ENCODE measurements around the gene DYRK1B. TPM values are rescaled to one million over a fixed set of nuclear protein-coding genes. Genes with fewer than 3 reads are reported as not detected.
"Not testable (repeated sequence)": the region's sequence is repeated elsewhere in the genome, so short reads cannot be mapped to it uniquely, and the experiment has no call there.

The DYRK1B gene
- total RNA-seq, 2 experiments from 2014 or later = 3.0 to 9.2 TPM

DNA sequence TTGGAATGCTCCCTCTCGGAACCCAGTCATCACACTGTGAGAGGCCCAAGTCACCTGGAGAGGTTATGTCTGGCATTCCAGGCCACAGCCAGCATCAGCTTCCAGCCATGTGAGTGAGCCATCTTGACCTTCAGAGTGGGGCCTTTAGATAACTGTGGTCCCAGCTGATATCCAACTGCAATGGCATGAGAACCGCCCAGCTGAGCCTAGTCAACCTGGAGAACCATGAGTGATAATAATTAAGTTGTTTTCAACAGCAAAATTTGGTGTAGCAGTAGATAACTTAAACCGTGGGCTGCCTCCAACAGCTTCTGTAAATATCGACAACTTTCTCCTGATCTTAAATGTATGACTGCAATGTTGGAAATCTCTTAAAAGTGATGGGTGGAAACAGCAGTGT is 24.6 kb downstream of the DYRK1B start:
- no peak for DNase-seq (ENCODE audit: low spot score)
- Histone ChIP-seq H3K9me3 (ENCODE audit: low read length) (no peaks in the 10 kb centered on the region), H3K27ac (ENCODE audit: low read depth, low read length, poor library complexity, severe bottlenecking) (no peak overlapping the region), H3K36me3 (ENCODE audit: insufficient read depth, low read length) (no peaks in the 10 kb centered on the region), H4K20me1 (ENCODE audit: insufficient read depth, low read length) (no peaks in the 10 kb centered on the region), H3K79me2 (ENCODE audit: insufficient read depth, low read depth, low read length) (no peaks in the 10 kb centered on the region), H3K4me3 (ENCODE audit: low read depth, low read length, poor library complexity, severe bottlenecking) (no peak overlapping the region), H3K9me2 (ENCODE audit: insufficient read depth, low read length) (no peaks in the 10 kb centered on the region), H3K4me1 (ENCODE audit: insufficient read depth, low read length, poor library complexity, severe bottlenecking) (no peaks in the 10 kb centered on the region), H3K4me2 (ENCODE audit: low read length) (no peak overlapping the region), H2AFZ (ENCODE audit: low read length) (no peak overlapping the region)
- no TSS peak for BruUV-seq (replicated peaks)
- CTCF ChIA-PET (ENCODE audit: unreplicated experiment) = no interaction called here
- POLR2A ChIA-PET = no interaction called here
- intact Hi-C loops (cut with micrococcal nuclease; ENCODE audit: unreplicated experiment) = no loop called here
- TF ChIP-seq, protein P1, sequence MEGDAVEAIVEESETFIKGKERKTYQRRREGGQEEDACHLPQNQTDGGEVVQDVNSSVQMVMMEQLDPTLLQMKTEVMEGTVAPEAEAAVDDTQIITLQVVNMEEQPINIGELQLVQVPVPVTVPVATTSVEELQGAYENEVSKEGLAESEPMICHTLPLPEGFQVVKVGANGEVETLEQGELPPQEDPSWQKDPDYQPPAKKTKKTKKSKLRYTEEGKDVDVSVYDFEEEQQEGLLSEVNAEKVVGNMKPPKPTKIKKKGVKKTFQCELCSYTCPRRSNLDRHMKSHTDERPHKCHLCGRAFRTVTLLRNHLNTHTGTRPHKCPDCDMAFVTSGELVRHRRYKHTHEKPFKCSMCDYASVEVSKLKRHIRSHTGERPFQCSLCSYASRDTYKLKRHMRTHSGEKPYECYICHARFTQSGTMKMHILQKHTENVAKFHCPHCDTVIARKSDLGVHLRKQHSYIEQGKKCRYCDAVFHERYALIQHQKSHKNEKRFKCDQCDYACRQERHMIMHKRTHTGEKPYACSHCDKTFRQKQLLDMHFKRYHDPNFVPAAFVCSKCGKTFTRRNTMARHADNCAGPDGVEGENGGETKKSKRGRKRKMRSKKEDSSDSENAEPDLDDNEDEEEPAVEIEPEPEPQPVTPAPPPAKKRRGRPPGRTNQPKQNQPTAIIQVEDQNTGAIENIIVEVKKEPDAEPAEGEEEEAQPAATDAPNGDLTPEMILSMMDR (conservative IDR thresholded peaks at IDR 0.05; ENCODE audit: low read length) = no peak
- no peak for TF ChIP-seq EZH2phosphoT487 (IDR thresholded peaks at IDR 0.05; ENCODE audit: borderline replicate concordance, low read depth, low read length)

DNA sequence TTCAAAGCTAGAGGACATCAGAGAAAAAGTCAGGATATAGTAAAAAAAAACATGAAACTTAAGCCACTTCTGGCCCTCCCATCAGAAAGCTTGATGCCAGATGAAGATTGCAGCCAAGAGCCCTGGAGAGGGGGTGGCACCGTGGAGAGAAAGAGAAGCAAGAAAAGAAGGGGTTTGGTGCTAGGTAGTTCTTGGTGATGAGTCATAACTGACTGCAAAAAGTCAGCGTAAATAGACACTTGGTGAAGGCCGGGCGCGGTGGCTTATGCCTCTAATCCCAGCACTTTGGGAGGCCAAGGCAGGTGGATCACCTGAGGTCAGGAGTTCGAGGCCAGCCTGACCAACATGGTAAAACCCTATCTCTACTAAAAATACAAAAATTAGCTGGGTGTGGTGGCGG is 25.3 kb downstream of the DYRK1B start:
- H3K4me1 ChIP-seq (ENCODE audit: insufficient read depth, low read length, poor library complexity, severe bottlenecking); H3K36me3 ChIP-seq (ENCODE audit: insufficient read depth, low read length); H3K27ac ChIP-seq (ENCODE audit: low read depth, low read length, poor library complexity, severe bottlenecking); CTCF ChIA-PET (ENCODE audit: unreplicated experiment); H3K9me3 ChIP-seq (ENCODE audit: low read length); H3K79me2 ChIP-seq (ENCODE audit: insufficient read depth, low read depth, low read length); POLR2A ChIA-PET; H3K4me3 ChIP-seq (ENCODE audit: low read depth, low read length, poor library complexity, severe bottlenecking); DNase-seq (ENCODE audit: low spot score); H4K20me1 ChIP-seq (ENCODE audit: insufficient read depth, low read length); intact Hi-C loops (cut with micrococcal nuclease; ENCODE audit: unreplicated experiment); H3K4me2 ChIP-seq (ENCODE audit: low read length); H2AFZ ChIP-seq (ENCODE audit: low read length); BruUV-seq (replicated peaks); H3K9me2 ChIP-seq (ENCODE audit: insufficient read depth, low read length): not testable (repeated sequence)

DNA sequence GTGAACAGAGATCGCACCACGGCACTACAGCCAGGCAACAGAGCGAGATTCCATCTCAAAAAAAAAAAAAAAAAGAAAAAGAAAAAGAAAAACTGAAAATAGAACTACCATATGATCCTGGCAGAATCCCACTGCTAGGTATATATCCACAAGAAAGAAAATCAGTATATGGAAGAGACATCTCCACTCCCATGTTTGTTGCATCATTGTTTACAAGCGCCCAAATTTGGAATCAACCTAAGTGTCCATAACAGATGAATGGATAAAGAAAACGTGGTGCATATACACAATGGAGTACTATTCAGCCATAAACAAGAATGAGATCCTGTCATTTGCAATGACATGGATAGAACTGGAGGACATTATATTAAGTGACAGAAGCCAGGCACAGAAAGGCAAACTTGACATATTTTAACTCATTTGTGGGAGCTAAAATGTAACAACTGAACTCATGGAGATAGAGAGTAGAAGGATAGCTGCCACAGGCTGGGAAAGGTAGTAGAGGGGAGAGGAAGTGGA is 26.1 kb downstream of the DYRK1B start:
- H3K4me3 ChIP-seq (ENCODE audit: low read depth, low read length, poor library complexity, severe bottlenecking) = no peak overlapping the region
- H3K4me2 ChIP-seq (ENCODE audit: low read length) = no peak overlapping the region
- H3K79me2 ChIP-seq (ENCODE audit: insufficient read depth, low read depth, low read length) = no peaks in the 10 kb centered on the region
- H3K27ac ChIP-seq (ENCODE audit: low read depth, low read length, poor library complexity, severe bottlenecking) = no peak overlapping the region
- TF ChIP-seq, protein P1 (conservative IDR thresholded peaks at IDR 0.05; ENCODE audit: low read length) = no peak
- TF ChIP-seq EZH2phosphoT487 (IDR thresholded peaks at IDR 0.05; ENCODE audit: borderline replicate concordance, low read depth, low read length) = no peak
- no peaks in the 10 kb centered on the region for H4K20me1 ChIP-seq (ENCODE audit: insufficient read depth, low read length)
- no peaks in the 10 kb centered on the region for H3K4me1 ChIP-seq (ENCODE audit: insufficient read depth, low read length, poor library complexity, severe bottlenecking)
- CTCF ChIA-PET (ENCODE audit: unreplicated experiment) = no interaction called here
- no peak for DNase-seq (ENCODE audit: low spot score)
- H3K9me3 ChIP-seq (ENCODE audit: low read length) = no peaks in the 10 kb centered on the region
- intact Hi-C loops (cut with micrococcal nuclease; ENCODE audit: unreplicated experiment) = no loop called here
- H3K36me3 ChIP-seq (ENCODE audit: insufficient read depth, low read length) = no peaks in the 10 kb centered on the region
- no TSS peak for BruUV-seq (replicated peaks)
- H2AFZ ChIP-seq (ENCODE audit: low read length) = no peak overlapping the region
- H3K9me2 ChIP-seq (ENCODE audit: insufficient read depth, low read length) = no peaks in the 10 kb centered on the region
- POLR2A ChIA-PET = no interaction called here

All from OCI-LY7 (cell line).